GM23338 (cell line): ENCODE results near the gene SFXN1. TPM values are rescaled to one million over a fixed set of nuclear protein-coding genes. Genes with fewer than 3 reads are reported as not detected.

Experiments used
- ATAC-seq: fragments of 200-7000 bp; cut with Tn5 transposase; 3 replicates; pipeline ENCODE4 v1.9.1; 2020
- DNase-seq: peaks from one replicate; pipeline ENCODE4 v3.0.0-alpha.2; 2015; ENCODE audit warnings: low spot score
- H2AFZ ChIP-seq: fragments of 200-600 bp; sonication (generic); 2 replicates; pipeline ENCODE4 v1.8.0; 2016; ENCODE audit warnings: antibody characterized with exemption, mild to moderate bottlenecking, moderate library complexity
- H3F3A ChIP-seq: fragments of 200-600 bp; sonication (generic); replicated peaks from 2 replicates; pipeline ENCODE4 v1.8.0; 2017; ENCODE audit warnings: antibody characterized with exemption, mixed run types, low read depth
- H3K27ac ChIP-seq: fragments of 200-600 bp; sonication (generic); 2 replicates; pipeline ENCODE4 v1.6.1; 2016; ENCODE audit warnings: low read depth
- H3K27me3 ChIP-seq: fragments of 200-600 bp; sonication (generic); 2 replicates; pipeline ENCODE4 v1.8.0; 2016; ENCODE audit warnings: mild to moderate bottlenecking, mixed run types, moderate library complexity; ENCODE audit not compliant: insufficient read depth
- H3K36me3 ChIP-seq: fragments of 200-600 bp; sonication (generic); 2 replicates; pipeline ENCODE4 v1.8.0; 2016; ENCODE audit warnings: mild to moderate bottlenecking; ENCODE audit not compliant: insufficient read depth
- H3K4me1 ChIP-seq: fragments of 200-600 bp; sonication (generic); 2 replicates; pipeline ENCODE4 v1.8.0; 2016; ENCODE audit warnings: mild to moderate bottlenecking, moderate library complexity; ENCODE audit not compliant: insufficient read depth
- H3K4me2 ChIP-seq: fragments of 200-600 bp; sonication (generic); 2 replicates; pipeline ENCODE4 v1.7.1; 2017; ENCODE audit warnings: mixed run types
- H3K4me3 ChIP-seq: fragments of 200-600 bp; sonication (generic); 2 replicates; pipeline ENCODE4 v1.6.1; 2016; ENCODE audit warnings: mixed run types
- H3K79me2 ChIP-seq: fragments of 200-600 bp; sonication (generic); replicated peaks from 2 replicates; pipeline ENCODE4 v1.8.0; 2017; ENCODE audit warnings: mild to moderate bottlenecking; ENCODE audit not compliant: insufficient read depth
- H3K9me2 ChIP-seq: fragments of 200-600 bp; sonication (generic); 2 replicates; pipeline ENCODE4 v1.8.0; 2017; ENCODE audit not compliant: insufficient read depth
- H4K20me1 ChIP-seq: fragments of 200-600 bp; sonication (generic); replicated peaks from 2 replicates; pipeline ENCODE4 v1.8.0; 2017; ENCODE audit warnings: mild to moderate bottlenecking; ENCODE audit not compliant: insufficient read depth
- H3K27ac Mint-ChIP-seq: 2 replicates; pipeline ENCODE4 v1.8.0; 2020; ENCODE audit warnings: inconsistent platforms, mild to moderate bottlenecking, moderate library complexity, mixed read lengths
- H3K27me3 Mint-ChIP-seq: 3 replicates; pipeline ENCODE4 v1.8.0; 2022; ENCODE audit warnings: low read depth, mild to moderate bottlenecking, moderate library complexity, mixed read lengths, inconsistent platforms; ENCODE audit not compliant: insufficient read depth, poor library complexity
- H3K36me3 Mint-ChIP-seq: 3 replicates; pipeline ENCODE4 v1.8.0; 2021; ENCODE audit warnings: low read depth, mild to moderate bottlenecking, inconsistent platforms, moderate library complexity, mixed read lengths
- H3K4me1 Mint-ChIP-seq: 3 replicates; pipeline ENCODE4 v1.8.0; 2020; ENCODE audit warnings: mild to moderate bottlenecking, inconsistent platforms, mixed read lengths
- H3K4me3 Mint-ChIP-seq: 3 replicates; pipeline ENCODE4 v1.8.0; 2021; ENCODE audit warnings: moderate library complexity, mild to moderate bottlenecking, inconsistent platforms, mixed read lengths
- H3K9me3 Mint-ChIP-seq: 3 replicates; pipeline ENCODE4 v1.8.0; 2020; ENCODE audit warnings: moderate library complexity, mild to moderate bottlenecking, inconsistent platforms, mixed read lengths
- CREB1 ChIP-seq: fragments of 250-450 bp; sonication (Bioruptor Pico); IDR thresholded peaks from 2 replicates; pipeline ENCODE4 v1.5.0; 2020; ENCODE audit warnings: low read depth, mild to moderate bottlenecking, moderate library complexity
- EZH2 ChIP-seq: fragments of 200-600 bp; sonication (generic); IDR thresholded peaks from one replicate; pipeline ENCODE4 v1.8.0; 2017; ENCODE audit warnings: antibody characterized with exemption, mild to moderate bottlenecking, low read depth; ENCODE audit not compliant: unreplicated experiment
- JUNB ChIP-seq: IDR thresholded peaks from one replicate; pipeline ENCODE4 v1.6.1; 2016; ENCODE audit warnings: antibody characterized with exemption; ENCODE audit not compliant: unreplicated experiment
- POLR2AphosphoS5 ChIP-seq: IDR thresholded peaks from 2 replicates; pipeline ENCODE4 v1.6.1; 2016; ENCODE audit warnings: antibody characterized with exemption, low read depth
- STAT1 ChIP-seq: IDR thresholded peaks from one replicate; pipeline ENCODE4 v1.6.1; 2016; ENCODE audit warnings: antibody characterized with exemption; ENCODE audit not compliant: unreplicated experiment
- ZNF114 ChIP-seq: fragments of 250-450 bp; sonication (Bioruptor Pico); IDR thresholded peaks from 2 replicates; pipeline ENCODE4 v1.5.0; 2020; ENCODE audit warnings: mild to moderate bottlenecking, moderate library complexity
- ZNF331 ChIP-seq: fragments of 250-450 bp; sonication (Bioruptor Pico); IDR thresholded peaks from 2 replicates; pipeline ENCODE4 v1.5.0; 2020; ENCODE audit warnings: low read depth, mild to moderate bottlenecking, moderate library complexity
- polyA plus RNA-seq: library from polyadenylated mRNA; unstranded; fragments of >200 nt; fragmentation: Nextera tagmentation; extraction: Ambion mirVana; gene quantifications from 2 replicates; pipeline ENCODE4 v1.2.1, GENCODE V29; 2016
- total RNA-seq: library from RNA; depleted of rRNA; stranded (reverse); fragments of >200 nt; shearing (Covaris generic); gene quantifications from 2 replicates; pipeline ENCODE4 v1.2.3, GENCODE V29; 2014
- TF ChIP-seq, protein P1 (sequence below): IDR thresholded peaks from one replicate; pipeline ENCODE4 v1.6.1; 2018; ENCODE audit warnings: antibody characterized with exemption; ENCODE audit not compliant: unreplicated experiment
- TF ChIP-seq, protein P2 (sequence below): fragments of 250-450 bp; sonication (Bioruptor Pico); IDR thresholded peaks from 2 replicates; pipeline ENCODE4 v1.5.0; 2020; ENCODE audit warnings: mild to moderate bottlenecking, moderate library complexity

Gene SFXN1
- total and polyA plus RNA-seq, 2 experiments from 2014 or later, result 44.0 to 97.7 TPM

DNA sequence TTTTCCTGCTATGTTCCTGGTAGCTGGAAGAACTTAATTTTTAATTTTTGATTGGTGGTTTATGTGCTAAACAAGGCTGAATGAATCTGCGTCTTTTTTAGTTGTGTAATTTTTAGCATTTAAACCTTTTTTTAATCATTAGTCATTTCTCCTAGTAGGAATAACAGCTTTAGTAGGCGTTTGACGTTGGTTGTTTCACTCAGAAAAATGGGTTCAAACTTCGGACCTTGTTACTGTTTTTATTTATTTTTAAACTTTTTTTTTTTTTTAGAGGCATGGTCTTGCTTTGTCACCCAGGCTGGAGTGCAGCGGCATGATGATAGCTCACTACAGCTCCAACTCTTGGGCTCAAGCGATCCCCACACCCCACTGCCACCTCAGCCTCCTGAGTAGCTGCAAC, 12.9 kb downstream of the SFXN1 start:
- no peak for TF ChIP-seq ZNF331 (CRISPR knock-in tag)
- no peak for TF ChIP-seq POLR2AphosphoS5
- TF ChIP-seq, protein P1, sequence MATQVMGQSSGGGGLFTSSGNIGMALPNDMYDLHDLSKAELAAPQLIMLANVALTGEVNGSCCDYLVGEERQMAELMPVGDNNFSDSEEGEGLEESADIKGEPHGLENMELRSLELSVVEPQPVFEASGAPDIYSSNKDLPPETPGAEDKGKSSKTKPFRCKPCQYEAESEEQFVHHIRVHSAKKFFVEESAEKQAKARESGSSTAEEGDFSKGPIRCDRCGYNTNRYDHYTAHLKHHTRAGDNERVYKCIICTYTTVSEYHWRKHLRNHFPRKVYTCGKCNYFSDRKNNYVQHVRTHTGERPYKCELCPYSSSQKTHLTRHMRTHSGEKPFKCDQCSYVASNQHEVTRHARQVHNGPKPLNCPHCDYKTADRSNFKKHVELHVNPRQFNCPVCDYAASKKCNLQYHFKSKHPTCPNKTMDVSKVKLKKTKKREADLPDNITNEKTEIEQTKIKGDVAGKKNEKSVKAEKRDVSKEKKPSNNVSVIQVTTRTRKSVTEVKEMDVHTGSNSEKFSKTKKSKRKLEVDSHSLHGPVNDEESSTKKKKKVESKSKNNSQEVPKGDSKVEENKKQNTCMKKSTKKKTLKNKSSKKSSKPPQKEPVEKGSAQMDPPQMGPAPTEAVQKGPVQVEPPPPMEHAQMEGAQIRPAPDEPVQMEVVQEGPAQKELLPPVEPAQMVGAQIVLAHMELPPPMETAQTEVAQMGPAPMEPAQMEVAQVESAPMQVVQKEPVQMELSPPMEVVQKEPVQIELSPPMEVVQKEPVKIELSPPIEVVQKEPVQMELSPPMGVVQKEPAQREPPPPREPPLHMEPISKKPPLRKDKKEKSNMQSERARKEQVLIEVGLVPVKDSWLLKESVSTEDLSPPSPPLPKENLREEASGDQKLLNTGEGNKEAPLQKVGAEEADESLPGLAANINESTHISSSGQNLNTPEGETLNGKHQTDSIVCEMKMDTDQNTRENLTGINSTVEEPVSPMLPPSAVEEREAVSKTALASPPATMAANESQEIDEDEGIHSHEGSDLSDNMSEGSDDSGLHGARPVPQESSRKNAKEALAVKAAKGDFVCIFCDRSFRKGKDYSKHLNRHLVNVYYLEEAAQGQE, result no peak
- TF ChIP-seq EZH2, result no peak
- no peak for TF ChIP-seq JUNB
- Histone ChIP-seq H3K4me1 (no peaks in the 10 kb centered on the region), H2AFZ (no peak overlapping the region), H4K20me1 (peaks cover 42% of the 10 kb centered on the region), H3K36me3 (peaks cover 30% of the 10 kb centered on the region), H3F3A (no peaks in the 10 kb centered on the region), H3K9me2 (no peaks in the 10 kb centered on the region), H3K4me3 (no peak overlapping the region), H3K4me2 (no peak overlapping the region), H3K27me3 (no peaks in the 10 kb centered on the region), H3K79me2 (peaks cover 66% of the 10 kb centered on the region), H3K27ac (no peak overlapping the region)
- no peak for ATAC-seq
- DNase-seq, result no peak
- Mint-ChIP-seq H3K36me3 (peaks cover 57% of the 10 kb centered on the region), H3K9me3 (no peaks in the 10 kb centered on the region), H3K27me3 (peaks cover 2% of the 10 kb centered on the region), H3K4me1 (peaks cover 4% of the 10 kb centered on the region; the same call in 1 of the 3 replicates), H3K4me3 (no peak overlapping the region), H3K27ac (no peak overlapping the region)

DNA sequence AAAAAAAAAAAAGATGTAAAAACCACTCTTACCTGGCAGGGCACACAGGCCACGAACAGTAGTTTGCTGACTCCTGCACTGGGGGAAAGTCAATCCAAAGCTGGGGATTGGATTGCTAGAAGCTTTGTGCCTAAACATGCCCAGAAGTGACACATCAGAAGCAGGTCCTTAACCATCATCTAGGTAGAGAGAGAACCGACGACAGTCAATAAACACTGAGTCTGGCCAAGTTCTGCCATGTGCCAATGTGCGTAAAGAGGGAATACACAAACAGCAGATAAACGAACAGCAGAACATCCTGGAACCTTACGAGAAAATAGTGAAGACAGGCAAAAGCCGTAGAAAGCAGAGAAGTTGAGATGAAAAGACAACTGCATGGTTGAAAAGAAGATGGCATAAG, 14.9 kb downstream of the SFXN1 start:
- no peak overlapping the region for H3K27ac Mint-ChIP-seq
- peaks cover 45% of the 10 kb centered on the region for H3K79me2 ChIP-seq
- TF ChIP-seq, protein P1, result no peak
- no peak for TF ChIP-seq JUNB
- TF ChIP-seq ZNF114 (CRISPR knock-in tag), result no peak
- TF ChIP-seq, protein P2, sequence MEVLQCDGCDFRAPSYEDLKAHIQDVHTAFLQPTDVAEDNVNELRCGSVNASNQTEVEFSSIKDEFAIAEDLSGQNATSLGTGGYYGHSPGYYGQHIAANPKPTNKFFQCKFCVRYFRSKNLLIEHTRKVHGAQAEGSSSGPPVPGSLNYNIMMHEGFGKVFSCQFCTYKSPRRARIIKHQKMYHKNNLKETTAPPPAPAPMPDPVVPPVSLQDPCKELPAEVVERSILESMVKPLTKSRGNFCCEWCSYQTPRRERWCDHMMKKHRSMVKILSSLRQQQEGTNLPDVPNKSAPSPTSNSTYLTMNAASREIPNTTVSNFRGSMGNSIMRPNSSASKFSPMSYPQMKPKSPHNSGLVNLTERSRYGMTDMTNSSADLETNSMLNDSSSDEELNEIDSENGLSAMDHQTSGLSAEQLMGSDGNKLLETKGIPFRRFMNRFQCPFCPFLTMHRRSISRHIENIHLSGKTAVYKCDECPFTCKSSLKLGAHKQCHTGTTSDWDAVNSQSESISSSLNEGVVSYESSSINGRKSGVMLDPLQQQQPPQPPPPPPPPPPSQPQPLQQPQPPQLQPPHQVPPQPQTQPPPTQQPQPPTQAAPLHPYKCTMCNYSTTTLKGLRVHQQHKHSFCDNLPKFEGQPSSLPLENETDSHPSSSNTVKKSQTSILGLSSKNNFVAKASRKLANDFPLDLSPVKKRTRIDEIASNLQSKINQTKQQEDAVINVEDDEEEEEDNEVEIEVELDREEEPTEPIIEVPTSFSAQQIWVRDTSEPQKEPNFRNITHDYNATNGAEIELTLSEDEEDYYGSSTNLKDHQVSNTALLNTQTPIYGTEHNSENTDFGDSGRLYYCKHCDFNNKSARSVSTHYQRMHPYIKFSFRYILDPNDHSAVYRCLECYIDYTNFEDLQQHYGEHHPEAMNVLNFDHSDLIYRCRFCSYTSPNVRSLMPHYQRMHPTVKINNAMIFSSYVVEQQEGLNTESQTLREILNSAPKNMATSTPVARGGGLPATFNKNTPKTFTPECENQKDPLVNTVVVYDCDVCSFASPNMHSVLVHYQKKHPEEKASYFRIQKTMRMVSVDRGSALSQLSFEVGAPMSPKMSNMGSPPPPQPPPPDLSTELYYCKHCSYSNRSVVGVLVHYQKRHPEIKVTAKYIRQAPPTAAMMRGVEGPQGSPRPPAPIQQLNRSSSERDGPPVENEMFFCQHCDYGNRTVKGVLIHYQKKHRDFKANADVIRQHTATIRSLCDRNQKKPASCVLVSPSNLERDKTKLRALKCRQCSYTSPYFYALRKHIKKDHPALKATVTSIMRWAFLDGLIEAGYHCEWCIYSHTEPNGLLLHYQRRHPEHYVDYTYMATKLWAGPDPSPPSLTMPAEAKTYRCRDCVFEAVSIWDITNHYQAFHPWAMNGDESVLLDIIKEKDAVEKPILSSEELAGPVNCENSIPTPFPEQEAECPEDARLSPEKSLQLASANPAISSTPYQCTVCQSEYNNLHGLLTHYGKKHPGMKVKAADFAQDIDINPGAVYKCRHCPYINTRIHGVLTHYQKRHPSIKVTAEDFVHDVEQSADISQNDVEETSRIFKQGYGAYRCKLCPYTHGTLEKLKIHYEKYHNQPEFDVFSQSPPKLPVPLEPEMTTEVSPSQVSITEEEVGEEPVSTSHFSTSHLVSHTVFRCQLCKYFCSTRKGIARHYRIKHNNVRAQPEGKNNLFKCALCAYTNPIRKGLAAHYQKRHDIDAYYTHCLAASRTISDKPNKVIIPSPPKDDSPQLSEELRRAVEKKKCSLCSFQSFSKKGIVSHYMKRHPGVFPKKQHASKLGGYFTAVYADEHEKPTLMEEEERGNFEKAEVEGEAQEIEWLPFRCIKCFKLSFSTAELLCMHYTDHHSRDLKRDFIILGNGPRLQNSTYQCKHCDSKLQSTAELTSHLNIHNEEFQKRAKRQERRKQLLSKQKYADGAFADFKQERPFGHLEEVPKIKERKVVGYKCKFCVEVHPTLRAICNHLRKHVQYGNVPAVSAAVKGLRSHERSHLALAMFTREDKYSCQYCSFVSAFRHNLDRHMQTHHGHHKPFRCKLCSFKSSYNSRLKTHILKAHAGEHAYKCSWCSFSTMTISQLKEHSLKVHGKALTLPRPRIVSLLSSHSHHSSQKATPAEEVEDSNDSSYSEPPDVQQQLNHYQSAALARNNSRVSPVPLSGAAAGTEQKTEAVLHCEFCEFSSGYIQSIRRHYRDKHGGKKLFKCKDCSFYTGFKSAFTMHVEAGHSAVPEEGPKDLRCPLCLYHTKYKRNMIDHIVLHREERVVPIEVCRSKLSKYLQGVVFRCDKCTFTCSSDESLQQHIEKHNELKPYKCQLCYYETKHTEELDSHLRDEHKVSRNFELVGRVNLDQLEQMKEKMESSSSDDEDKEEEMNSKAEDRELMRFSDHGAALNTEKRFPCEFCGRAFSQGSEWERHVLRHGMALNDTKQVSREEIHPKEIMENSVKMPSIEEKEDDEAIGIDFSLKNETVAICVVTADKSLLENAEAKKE (CRISPR knock-in tag), result no peak
- TF ChIP-seq STAT1, result no peak
- no peak for TF ChIP-seq CREB1
- TF ChIP-seq EZH2, result no peak
- TF ChIP-seq POLR2AphosphoS5, result no peak

More for the DNA sequence above, 14.9 kb downstream of the SFXN1 start:
- Histone ChIP-seq H3K4me2 (no peak overlapping the region), H3K27ac (no peak overlapping the region), H2AFZ (no peak overlapping the region), H3K27me3 (no peaks in the 10 kb centered on the region), H3F3A (no peaks in the 10 kb centered on the region), H4K20me1 (peaks cover 31% of the 10 kb centered on the region), H3K4me3 (no peak overlapping the region), H3K4me1 (no peaks in the 10 kb centered on the region), H3K9me2 (no peaks in the 10 kb centered on the region), H3K36me3 (peaks cover 34% of the 10 kb centered on the region)
- DNase-seq (no peak), ATAC-seq (no peak)
- Mint-ChIP-seq H3K4me1 (peaks cover 4% of the 10 kb centered on the region; the same call in 1 of the 3 replicates), H3K4me3 (no peak overlapping the region), H3K27me3 (no peaks in the 10 kb centered on the region), H3K9me3 (no peaks in the 10 kb centered on the region), H3K36me3 (peaks cover 52% of the 10 kb centered on the region)
